Pancreas (tissue), 10 donors: ENCODE measurements around the gene RNF121. TPM values are rescaled to one million over a fixed set of nuclear protein-coding genes. Genes with fewer than 3 reads are reported as not detected.

Experiments used
- ATAC-seq, 4 donors: fragments of 200-7000 bp; cut with Tn5 transposase; one replicate each; pipeline versions ENCODE4 v1.8.0 to v1.9.1; 2020; ENCODE audit warnings: mild to moderate bottlenecking in 4 of 4, moderate library complexity in 4 of 4
- DNase-seq, 6 donors: peaks; one replicate each; pipeline ENCODE4 v3.0.0-alpha.2; 2020
- FAIRE-seq: peaks from 2 replicates; lab custom pipeline; 2012; peaks lifted over from hg19 to GRCh38; lab: Jason Lieb, UNC
- H3K27ac ChIP-seq, 4 donors: fragments of 200-600 bp; sonication (generic); 1 replicate in 3 of 4; 2 replicates in 1 of 4; pipeline versions ENCODE4 v1.5.0 to v1.8.0; 2020
- H3K27me3 ChIP-seq, 4 donors: fragments of 200-600 bp; one replicate each; pipeline ENCODE4 v1.8.0; 2021
- H3K36me3 ChIP-seq, 3 donors: fragments of 200-600 bp; sonication (generic) in 1 of 3; one replicate each; pipeline versions ENCODE4 v1.5.0 to v1.8.0; 2020 to 2021
- H3K4me1 ChIP-seq, 3 donors: fragments of 200-600 bp; one replicate each; pipeline ENCODE4 v1.8.0; 2021
- H3K4me3 ChIP-seq, 4 donors: fragments of 200-600 bp; sonication (generic) in 2 of 4; one replicate each; pipeline versions ENCODE4 v1.5.0 to v1.8.0; 2020 to 2021
- H3K9me3 ChIP-seq, 4 donors: fragments of 200-600 bp; one replicate each; pipeline ENCODE4 v1.8.0; 2021
- WGBS, 2 donors: extraction: QIAGEN DNeasy Blood & Tissue Kit; methylation state at CpG; one replicate each; pipeline ENCODE4 v1.1.7; 2013; 5-methylcytosine and 5-hydroxymethylcytosine counted together
- intact Hi-C, 3 donors: fragments of 100-400 bp; cut with DNase I; formaldehyde crosslinking; loops; one replicate each; pipeline versions ENCODE4 v1.11.1 to v1.14.2; 2022
- polyA plus RNA-seq, 2 donors: library from polyadenylated mRNA; stranded (reverse); fragments of 200-250 nt; gene quantifications; one replicate each; pipeline ENCODE4 v1.2.3, GENCODE V29; 2013
- total RNA-seq, 6 donors: library from RNA; stranded (reverse); fragmentation: NEBNext Ultra II Directional in 4 of 6; extraction: Animal tissue kit (Norgen Biotek cat#: 25700) in 4 of 6; gene quantifications; one replicate each; pipeline versions ENCODE4 v1.2.1 to v1.2.4, GENCODE V29; 2021 to 2023
- TF ChIP-seq, protein P1 (sequence below), 4 donors: fragments of 200-600 bp; sonication (generic) in 3 of 4; IDR thresholded peaks; one replicate each; pipeline versions ENCODE4 v1.5.0 to v1.8.0; 2021; ENCODE audit warnings: antibody characterized with exemption in 4 of 4
- donor health status: healthy with polysubstance abuse.
- donor health status: DM: no; HTN: no; CAD: no; lungs with moderate emphysema.
- donor health status: DM: no; HTN: no; CAD: no.
- donor health status: control.
- donor health status: control.
- donor health status: Bipolar disorder and iron deficiency.
- donor health status: DM: yes; HTN: yes; CAD: no.
- donor health status: DM: no; HTN: no; CAD: no.
- donor health status: DM: no; HTN: no; CAD: no.
- donor health status: DM: yes; HTN: yes; CAD: no.

RNF121 gene
- total and polyA plus RNA-seq, 8 donors: 10.9 to 20.7 (median 13.8) TPM

DNA sequence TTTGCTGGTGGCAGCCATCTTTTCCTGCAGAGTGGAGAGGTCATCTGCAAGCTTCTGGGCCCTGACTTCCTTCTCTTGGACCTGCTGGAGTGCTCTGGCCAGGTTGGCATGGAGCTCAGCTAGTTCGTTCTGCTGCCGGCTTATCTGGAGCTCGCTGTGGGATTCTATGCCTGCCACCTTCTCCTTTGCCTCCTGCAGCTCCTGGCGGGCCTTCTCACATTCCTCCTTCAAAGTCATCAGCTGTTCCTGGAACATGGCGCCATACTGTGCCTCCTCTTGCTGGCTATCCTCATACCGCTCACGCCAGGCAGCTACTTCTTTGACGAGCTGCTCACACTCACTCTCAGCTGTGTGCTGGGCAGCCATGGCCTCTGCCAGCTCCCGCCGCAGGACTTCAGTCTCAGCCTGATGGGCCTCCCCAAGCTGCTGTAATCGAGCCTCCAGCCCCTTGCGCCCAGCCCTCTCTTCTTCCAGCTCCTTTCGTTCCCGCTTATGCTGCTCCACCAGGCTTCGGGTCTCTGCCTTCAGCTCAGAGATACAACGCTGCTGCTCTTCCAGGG lies 86.0 kb downstream of the RNF121 start:
- ATAC-seq (no peak), DNase-seq (no peak), FAIRE-seq (no peak)
- Histone ChIP-seq H3K27ac (no peak overlapping the region), H3K27me3 (no peaks in the 10 kb centered on the region), H3K4me1 (peaks cover 6 to 10% (median 9%) of the 10 kb centered on the region in 3 donors), H3K9me3 (no peaks in the 10 kb centered on the region), H3K4me3 (no peak overlapping the region), H3K36me3 (peaks cover 10 to 98% (median 81%) of the 10 kb centered on the region in 3 donors)
- WGBS, 2 donors: 90 to 93% methylated on average over 16 of the region's 16 CpGs
- TF ChIP-seq, protein P1, sequence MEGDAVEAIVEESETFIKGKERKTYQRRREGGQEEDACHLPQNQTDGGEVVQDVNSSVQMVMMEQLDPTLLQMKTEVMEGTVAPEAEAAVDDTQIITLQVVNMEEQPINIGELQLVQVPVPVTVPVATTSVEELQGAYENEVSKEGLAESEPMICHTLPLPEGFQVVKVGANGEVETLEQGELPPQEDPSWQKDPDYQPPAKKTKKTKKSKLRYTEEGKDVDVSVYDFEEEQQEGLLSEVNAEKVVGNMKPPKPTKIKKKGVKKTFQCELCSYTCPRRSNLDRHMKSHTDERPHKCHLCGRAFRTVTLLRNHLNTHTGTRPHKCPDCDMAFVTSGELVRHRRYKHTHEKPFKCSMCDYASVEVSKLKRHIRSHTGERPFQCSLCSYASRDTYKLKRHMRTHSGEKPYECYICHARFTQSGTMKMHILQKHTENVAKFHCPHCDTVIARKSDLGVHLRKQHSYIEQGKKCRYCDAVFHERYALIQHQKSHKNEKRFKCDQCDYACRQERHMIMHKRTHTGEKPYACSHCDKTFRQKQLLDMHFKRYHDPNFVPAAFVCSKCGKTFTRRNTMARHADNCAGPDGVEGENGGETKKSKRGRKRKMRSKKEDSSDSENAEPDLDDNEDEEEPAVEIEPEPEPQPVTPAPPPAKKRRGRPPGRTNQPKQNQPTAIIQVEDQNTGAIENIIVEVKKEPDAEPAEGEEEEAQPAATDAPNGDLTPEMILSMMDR (IDR thresholded peaks at IDR 0.05): no peak
- intact Hi-C loops: no loop called here

DNA sequence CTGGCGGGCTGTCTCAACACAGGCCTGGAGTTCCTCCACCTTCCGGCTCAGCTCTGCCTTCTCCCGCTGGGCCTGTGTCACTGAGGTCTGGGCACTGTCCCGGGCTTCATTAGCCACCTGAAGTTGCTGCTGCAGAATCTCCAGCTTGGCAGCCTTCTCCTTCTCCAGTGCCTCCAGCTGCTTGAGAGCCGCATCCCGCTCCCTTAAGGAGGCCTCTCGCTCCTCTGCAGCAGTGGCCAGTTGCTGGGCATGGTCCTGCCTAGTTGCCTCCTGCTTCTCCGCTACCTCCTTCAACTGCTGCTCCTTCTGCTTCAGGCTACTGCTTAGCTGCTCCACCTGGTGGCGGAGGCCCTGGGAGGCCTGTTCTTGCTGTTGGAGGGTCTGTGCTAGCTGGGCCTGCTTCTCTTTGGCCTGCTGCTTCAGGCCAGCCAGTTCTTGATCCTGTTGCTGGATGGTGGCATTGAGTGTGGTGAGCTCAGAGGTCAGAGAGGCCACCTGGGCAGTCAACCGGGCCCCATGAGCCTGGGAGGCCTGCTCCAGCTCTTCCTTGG lies 86.7 kb downstream of the RNF121 start:
- no peaks in the 10 kb centered on the region for H3K27me3 ChIP-seq
- TF ChIP-seq, protein P1 (IDR thresholded peaks at IDR 0.05): no peak
- H3K27ac ChIP-seq: no peak overlapping the region
- ATAC-seq: no peak
- H3K9me3 ChIP-seq: no peaks in the 10 kb centered on the region
- H3K4me1 ChIP-seq: peaks cover 6 to 10% (median 9%) of the 10 kb centered on the region in 3 donors
- 93 to 94% methylated on average over 10 of the region's 10 CpGs for WGBS, 2 donors
- H3K36me3 ChIP-seq: peaks cover 10 to 98% (median 82%) of the 10 kb centered on the region in 3 donors
- intact Hi-C loops: no loop called here
- DNase-seq: no peak
- no peak for FAIRE-seq
- no peak overlapping the region for H3K4me3 ChIP-seq

DNA sequence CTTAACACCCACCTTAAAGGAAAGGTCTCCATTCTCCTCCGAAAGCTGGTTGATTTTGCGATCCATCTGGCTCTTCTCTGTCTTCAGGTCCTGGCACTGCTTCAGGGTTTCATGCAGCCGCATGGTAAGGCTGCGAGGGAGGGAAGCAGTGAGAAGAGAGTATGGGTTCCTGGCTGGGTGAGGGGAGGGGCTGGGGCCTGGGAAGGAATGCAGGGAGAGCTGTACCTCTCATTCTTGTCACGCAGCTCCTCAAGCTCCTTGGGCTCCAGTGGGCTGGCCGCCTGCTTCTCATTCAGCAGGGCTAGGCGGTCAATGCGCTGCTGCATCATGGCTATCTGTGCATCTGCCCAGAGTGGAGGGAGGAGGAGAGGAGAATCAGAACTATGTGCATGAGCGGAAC lies 89.3 kb downstream of the RNF121 start:
- Histone ChIP-seq H3K9me3 (no peaks in the 10 kb centered on the region), H3K27me3 (no peaks in the 10 kb centered on the region), H3K27ac (no peak overlapping the region), H3K4me3 (no peak overlapping the region), H3K4me1 (peaks cover 5 to 7% (median 5%) of the 10 kb centered on the region in 3 donors), H3K36me3 (peaks cover 14 to 100% (median 87%) of the 10 kb centered on the region in 3 donors)
- no peak for ATAC-seq
- FAIRE-seq: no peak
- intact Hi-C loops: no loop called here
- 95% methylated on average over 9 of the region's 9 CpGs for WGBS, 2 donors
- TF ChIP-seq, protein P1 (IDR thresholded peaks at IDR 0.05): no peak
- no peak for DNase-seq

DNA sequence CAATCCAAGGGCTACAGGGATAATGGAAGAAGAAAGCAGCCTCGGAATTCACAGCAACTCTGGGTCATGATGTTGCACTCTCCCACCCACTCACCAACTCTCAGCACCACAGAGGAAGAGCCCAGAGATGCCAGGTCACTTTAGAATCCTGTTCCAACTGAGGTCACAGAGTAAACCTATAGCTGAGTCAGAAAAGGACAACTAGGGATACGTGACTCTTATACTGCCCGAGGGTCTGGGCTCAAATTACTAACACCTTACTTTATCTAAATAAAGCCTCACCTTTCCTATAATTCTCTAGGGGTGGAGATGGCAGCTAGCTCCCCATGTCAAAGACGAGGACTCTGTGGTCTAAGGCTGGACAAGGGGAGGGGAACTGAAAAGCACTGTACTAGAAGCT lies 94.5 kb downstream of the RNF121 start:
- WGBS, 2 donors: 80 to 81% methylated on average over 4 of the region's 4 CpGs
- intact Hi-C loops: loop anchor here in 1 of 3 donors (10.0 kb wide), 1 partner anchor 61 kb away; the partner anchor contains the start of genes LRRC51 and NUMA1
- H3K36me3 ChIP-seq: peaks cover 4 to 72% (median 54%) of the 10 kb centered on the region in 3 donors
- no peaks in the 10 kb centered on the region for H3K27me3 ChIP-seq
- H3K27ac ChIP-seq: no peak overlapping the region
- ATAC-seq (no peak), DNase-seq (no peak), FAIRE-seq (no peak)
- H3K4me1 ChIP-seq: peaks cover 0 to 8% (median 5%) of the 10 kb centered on the region in 3 donors
- no peak overlapping the region for H3K4me3 ChIP-seq
- TF ChIP-seq, protein P1 (IDR thresholded peaks at IDR 0.05): no peak
- H3K9me3 ChIP-seq: no peaks in the 10 kb centered on the region
